ENCODE data around the gene PIGU.
"Not testable (repeated sequence)": the region's sequence is repeated elsewhere in the genome, so short reads cannot be mapped to it uniquely, and the experiment has no call there.

The PIGU gene

GRCh38 chr20:34518863-34519262 lies 158.0 kb downstream of the PIGU start:
- Histone ChIP-seq H3K4me1 (ENCODE audit: control insufficient read depth, insufficient read depth, low read depth, low read length) (peaks cover 16% of the 10 kb centered on the region), H3K36me3 (ENCODE audit: control insufficient read depth in 1 of 2, insufficient read depth in 2 of 2, low read depth in 1 of 2, low read length in 2 of 2) (peaks cover 12 to 39% of the 10 kb centered on the region in 2 experiments)
- H3K9ac ChIP-seq (ENCODE audit: low read length); H3K14ac ChIP-seq (ENCODE audit: low read length in 2 of 2); H3K18ac ChIP-seq (ENCODE audit: low read depth in 1 of 2, low read length in 2 of 2); H3K4me3 ChIP-seq (ENCODE audit: insufficient read depth in 1 of 2, low read depth in 1 of 2, low read length in 2 of 2); H3K27me3 ChIP-seq (ENCODE audit: control insufficient read depth in 1 of 2, insufficient read depth in 1 of 2, low read length in 2 of 2); H2BK120ac ChIP-seq (ENCODE audit: low read depth, low read length); H2BK12ac ChIP-seq (ENCODE audit: low read length in 2 of 2); H2BK15ac ChIP-seq (ENCODE audit: low read depth, poor library complexity, severe bottlenecking); H3K23ac ChIP-seq (ENCODE audit: low read length in 2 of 2); H4K91ac ChIP-seq (ENCODE audit: low read length); H2BK5ac ChIP-seq (ENCODE audit: low read depth, low read length, poor library complexity, severe bottlenecking); H4K8ac ChIP-seq (ENCODE audit: low read length); DNase-seq; H2AK5ac ChIP-seq (ENCODE audit: low read length, severe bottlenecking); H3K27ac ChIP-seq (ENCODE audit: low read length, poor library complexity, severe bottlenecking); H2AFZ ChIP-seq (ENCODE audit: low read depth, low read length); H3K9me3 ChIP-seq (ENCODE audit: control insufficient read depth, low read length); H3K4ac ChIP-seq (ENCODE audit: low read depth in 1 of 2, low read length in 2 of 2); H3K79me1 ChIP-seq (replicated peaks; ENCODE audit: low read length, poor library complexity, severe bottlenecking); H3K4me2 ChIP-seq (ENCODE audit: low read length, poor library complexity, severe bottlenecking): not testable (repeated sequence)
- WGBS, result 96% methylated on average over 7 of the region's 7 CpGs

- peaks cover 9% of the 10 kb centered on the region for H3K4me1 ChIP-seq (ENCODE audit: control insufficient read depth, insufficient read depth, low read depth, low read length)
- peak overlapping the region; percentile 85 to 99 for H3K4me3 ChIP-seq (ENCODE audit: insufficient read depth in 1 of 2, low read depth in 1 of 2, low read length in 2 of 2)
- no peak overlapping the region for H2BK12ac ChIP-seq (ENCODE audit: low read length in 2 of 2)
- peaks cover 6 to 41% of the 10 kb centered on the region in 2 experiments for H3K36me3 ChIP-seq (ENCODE audit: control insufficient read depth in 1 of 2, insufficient read depth in 2 of 2, low read depth in 1 of 2, low read length in 2 of 2)
- H2BK5ac ChIP-seq (ENCODE audit: low read depth, low read length, poor library complexity, severe bottlenecking), result no peak overlapping the region
- no peak overlapping the region for H4K8ac ChIP-seq (ENCODE audit: low read length)
- no peak overlapping the region for H2BK15ac ChIP-seq (ENCODE audit: low read depth, poor library complexity, severe bottlenecking)
- no peaks in the 10 kb centered on the region for H3K9me3 ChIP-seq (ENCODE audit: control insufficient read depth, low read length)
- no peak overlapping the region for H3K23ac ChIP-seq (ENCODE audit: low read length in 2 of 2)
- WGBS, result no CpG with 5 or more reads among the region's 3 CpGs
- H3K79me1 ChIP-seq (replicated peaks; ENCODE audit: low read length, poor library complexity, severe bottlenecking), result peaks cover 5% of the 10 kb centered on the region
- H2AFZ ChIP-seq (ENCODE audit: low read depth, low read length), result no peak overlapping the region
- H3K4me2 ChIP-seq (ENCODE audit: low read length, poor library complexity, severe bottlenecking), result peak overlapping the region; percentile 44
- no peak overlapping the region for H4K91ac ChIP-seq (ENCODE audit: low read length)
- peak overlapping the region in 1 of 2 experiments; percentile 99 for H3K4ac ChIP-seq (ENCODE audit: low read depth in 1 of 2, low read length in 2 of 2)
- no peak overlapping the region for H3K14ac ChIP-seq (ENCODE audit: low read length in 2 of 2)
- H3K9ac ChIP-seq (ENCODE audit: low read length), result peak overlapping the region; percentile 100
- peak overlapping the region in 1 of 2 experiments; percentile 79 for H3K18ac ChIP-seq (ENCODE audit: low read depth in 1 of 2, low read length in 2 of 2)
- no peak overlapping the region for H2BK120ac ChIP-seq (ENCODE audit: low read depth, low read length)
- H3K27me3 ChIP-seq (ENCODE audit: control insufficient read depth in 1 of 2, insufficient read depth in 1 of 2, low read length in 2 of 2), result no peaks in the 10 kb centered on the region
- no peak for DNase-seq
- no peak overlapping the region for H2AK5ac ChIP-seq (ENCODE audit: low read length, severe bottlenecking)
- peak overlapping the region; percentile 98 for H3K27ac ChIP-seq (ENCODE audit: low read length, poor library complexity, severe bottlenecking)
These were observed 159.8 kb downstream of the PIGU start for GRCh38 chr20:34517114-34517505.

GRCh38 chr20:34516247-34517113 lies 160.4 kb downstream of the PIGU start, which contains the start of gene DYNLRB1:
Gene DYNLRB1, plus strand, starts transcription at chr20:34516422. Its CDS starts 37 bp downstream, at chr20:34516459.
- peaks cover 9% of the 10 kb centered on the region for H3K4me1 ChIP-seq (ENCODE audit: control insufficient read depth, insufficient read depth, low read depth, low read length)
- peak within 1 kb of the TSS; percentile 92 for H2BK120ac ChIP-seq (ENCODE audit: low read depth, low read length)
- no peak within 1 kb of the TSS for H2BK12ac ChIP-seq (ENCODE audit: low read length in 2 of 2)
- no peak within 1 kb of the TSS for H2AFZ ChIP-seq (ENCODE audit: low read depth, low read length)
- no peaks in the 10 kb centered on the region for H3K9me3 ChIP-seq (ENCODE audit: control insufficient read depth, low read length)
- peak within 1 kb of the TSS; percentile 88 for H4K91ac ChIP-seq (ENCODE audit: low read length)
- DNase-seq, result peak; percentile 98
- H3K9ac ChIP-seq (ENCODE audit: low read length), result peak within 1 kb of the TSS; percentile 100
- peak within 1 kb of the TSS in 1 of 2 experiments; percentile 50 for H3K23ac ChIP-seq (ENCODE audit: low read length in 2 of 2)
- peak within 1 kb of the TSS; percentile 70 for H2BK5ac ChIP-seq (ENCODE audit: low read depth, low read length, poor library complexity, severe bottlenecking)
- peak within 1 kb of the TSS; percentile 76 to 99 for H3K4ac ChIP-seq (ENCODE audit: low read depth in 1 of 2, low read length in 2 of 2)
- H3K4me2 ChIP-seq (ENCODE audit: low read length, poor library complexity, severe bottlenecking), result peak within 1 kb of the TSS; percentile 71
- peak within 1 kb of the TSS; percentile 63 for H2BK15ac ChIP-seq (ENCODE audit: low read depth, poor library complexity, severe bottlenecking)
- H4K8ac ChIP-seq (ENCODE audit: low read length), result peak within 1 kb of the TSS; percentile 93
- H3K36me3 ChIP-seq (ENCODE audit: control insufficient read depth in 1 of 2, insufficient read depth in 2 of 2, low read depth in 1 of 2, low read length in 2 of 2), result peaks cover 3 to 42% of the 10 kb centered on the region in 2 experiments
- H3K27ac ChIP-seq (ENCODE audit: low read length, poor library complexity, severe bottlenecking), result peak within 1 kb of the TSS; percentile 98
- H3K27me3 ChIP-seq (ENCODE audit: control insufficient read depth in 1 of 2, insufficient read depth in 1 of 2, low read length in 2 of 2), result no peaks in the 10 kb centered on the region
- H3K18ac ChIP-seq (ENCODE audit: low read depth in 1 of 2, low read length in 2 of 2), result peak within 1 kb of the TSS; percentile 97 to 98
- H2AK5ac ChIP-seq (ENCODE audit: low read length, severe bottlenecking), result peak within 1 kb of the TSS; percentile 80
- peaks cover 5% of the 10 kb centered on the region for H3K79me1 ChIP-seq (replicated peaks; ENCODE audit: low read length, poor library complexity, severe bottlenecking)
- WGBS, result under 1% methylated on average over 57 of the region's 59 CpGs
- peak within 1 kb of the TSS; percentile 85 to 99 for H3K4me3 ChIP-seq (ENCODE audit: insufficient read depth in 1 of 2, low read depth in 1 of 2, low read length in 2 of 2)
- H3K14ac ChIP-seq (ENCODE audit: low read length in 2 of 2), result peak within 1 kb of the TSS in 1 of 2 experiments; percentile 95
